A673 (cell line): ENCODE results near the gene TANC1.
"Not testable (repeated sequence)": the region's sequence is repeated elsewhere in the genome, so short reads cannot be mapped to it uniquely, and the experiment has no call there.

Experiments
- EZH2 ChIP-seq: fragments of 200-600 bp; sonication (generic); IDR thresholded peaks from 2 replicates; pipeline ENCODE4 v1.6.1; 2017; ENCODE audit warnings: borderline replicate concordance, low read depth, mild to moderate bottlenecking, mixed read lengths, antibody characterized with exemption, low read length; ENCODE audit not compliant: poor library complexity, severe bottlenecking
- TF ChIP-seq, protein P1 (sequence below): fragments of 300-800, 200-600 bp; sonication (generic); conservative IDR thresholded peaks from 2 replicates; pipeline ENCODE4 v1.5.1; 2017; ENCODE audit warnings: low read depth, mild to moderate bottlenecking, antibody characterized with exemption, low read length, moderate library complexity, mixed read lengths

DNA sequence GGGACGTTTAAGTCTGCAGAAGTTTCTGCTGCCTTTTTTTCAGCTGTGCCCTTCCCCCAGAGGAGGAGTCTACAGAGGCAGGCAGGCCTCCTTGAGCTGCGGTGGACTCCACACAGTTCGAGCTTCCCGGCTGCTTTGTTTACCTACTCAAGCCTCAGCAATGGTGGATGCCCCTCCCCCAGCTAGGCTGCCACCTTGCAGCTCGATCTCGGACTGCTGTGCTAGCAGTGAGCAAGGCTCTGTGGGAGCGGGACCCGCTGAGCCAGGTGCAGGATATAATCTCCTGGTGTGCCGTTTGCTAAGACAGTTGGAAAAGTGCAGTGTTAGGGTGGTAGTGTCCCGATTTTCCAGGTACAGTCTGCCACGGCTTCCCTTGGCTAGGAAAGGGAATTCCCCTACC is 72.9 kb downstream of the TANC1 start:
- TF ChIP-seq, protein P1, sequence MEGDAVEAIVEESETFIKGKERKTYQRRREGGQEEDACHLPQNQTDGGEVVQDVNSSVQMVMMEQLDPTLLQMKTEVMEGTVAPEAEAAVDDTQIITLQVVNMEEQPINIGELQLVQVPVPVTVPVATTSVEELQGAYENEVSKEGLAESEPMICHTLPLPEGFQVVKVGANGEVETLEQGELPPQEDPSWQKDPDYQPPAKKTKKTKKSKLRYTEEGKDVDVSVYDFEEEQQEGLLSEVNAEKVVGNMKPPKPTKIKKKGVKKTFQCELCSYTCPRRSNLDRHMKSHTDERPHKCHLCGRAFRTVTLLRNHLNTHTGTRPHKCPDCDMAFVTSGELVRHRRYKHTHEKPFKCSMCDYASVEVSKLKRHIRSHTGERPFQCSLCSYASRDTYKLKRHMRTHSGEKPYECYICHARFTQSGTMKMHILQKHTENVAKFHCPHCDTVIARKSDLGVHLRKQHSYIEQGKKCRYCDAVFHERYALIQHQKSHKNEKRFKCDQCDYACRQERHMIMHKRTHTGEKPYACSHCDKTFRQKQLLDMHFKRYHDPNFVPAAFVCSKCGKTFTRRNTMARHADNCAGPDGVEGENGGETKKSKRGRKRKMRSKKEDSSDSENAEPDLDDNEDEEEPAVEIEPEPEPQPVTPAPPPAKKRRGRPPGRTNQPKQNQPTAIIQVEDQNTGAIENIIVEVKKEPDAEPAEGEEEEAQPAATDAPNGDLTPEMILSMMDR: not testable (repeated sequence)
- not testable (repeated sequence) for TF ChIP-seq EZH2
